ENCODE results near the gene NPBWR2. TPM values are rescaled to one million over a fixed set of nuclear protein-coding genes. Genes with fewer than 3 reads are reported as not detected.

The NPBWR2 gene
- total RNA-seq, 1 experiment from 2014 or later = not detected

GRCh38 chr20:64075556-64075955, 31.8 kb downstream of the NPBWR2 start:
- Mint-ChIP-seq H3K27me3 (ENCODE audit: low read depth) (peaks cover 6% of the 10 kb centered on the region), H3K27ac (no peak overlapping the region)
- CTCF ChIA-PET = interaction anchor here (0.6 to 0.9 kb wide), 3 partner anchors 8 to 134 kb away, joined by 3 read pairs; no protein-coding TSS in a partner anchor

GRCh38 chr20:64074963-64075362, 32.4 kb downstream of the NPBWR2 start:
- POLR2A ChIA-PET = no interaction called here

More at GRCh38 chr20:64075556-64075955, 31.8 kb downstream of the NPBWR2 start:
- no peak for ATAC-seq
- Mint-ChIP-seq H3K4me1 (peaks cover 9% of the 10 kb centered on the region), H3K9me3 (no peaks in the 10 kb centered on the region), H3K4me3 (no peak overlapping the region), H3K36me3 (no peaks in the 10 kb centered on the region)
- POLR2A ChIA-PET = no interaction called here
- no peak for DNase-seq (ENCODE audit: low spot score)
- no peak for TF ChIP-seq ZBTB21 (CRISPR knock-in tag; IDR thresholded peaks at IDR 0.05; ENCODE audit: borderline replicate concordance)
- no peak for TF ChIP-seq SMAD3 (CRISPR knock-in tag; IDR thresholded peaks at IDR 0.05; ENCODE audit: borderline replicate concordance)
- no peak for TF ChIP-seq CTCF (IDR thresholded peaks at IDR 0.05)
- no peak for TF ChIP-seq ZNF219 (CRISPR knock-in tag; IDR thresholded peaks at IDR 0.05; ENCODE audit: borderline replicate concordance)
- no peak for TF ChIP-seq JAZF1 (CRISPR knock-in tag; IDR thresholded peaks at IDR 0.05)

GRCh38 chr20:64074184-64074789, 33.1 kb downstream of the NPBWR2 start:
- POLR2A ChIA-PET = no interaction called here
- Mint-ChIP-seq H3K4me3 (no peak overlapping the region), H3K4me1 (peaks cover 9% of the 10 kb centered on the region), H3K9me3 (no peaks in the 10 kb centered on the region), H3K27ac (no peak overlapping the region), H3K36me3 (no peaks in the 10 kb centered on the region), H3K27me3 (ENCODE audit: low read depth) (no peaks in the 10 kb centered on the region; the same call in 1 of the 2 replicates)
- ATAC-seq (no peak), DNase-seq (ENCODE audit: low spot score) (no peak)
- CTCF ChIA-PET = interaction anchor here (0.9 to 1.2 kb wide), 2 partner anchors 28 to 46 kb away, joined by 3 to 4 read pairs; no protein-coding TSS in a partner anchor
- TF ChIP-seq TEAD1 (CRISPR knock-in tag; IDR thresholded peaks at IDR 0.05) = no peak
- no peak for TF ChIP-seq CTCF (IDR thresholded peaks at IDR 0.05)
- no peak for TF ChIP-seq ZNF512 (CRISPR knock-in tag; IDR thresholded peaks at IDR 0.05; ENCODE audit: borderline replicate concordance)
- no peak for TF ChIP-seq SMAD4 (CRISPR knock-in tag; IDR thresholded peaks at IDR 0.05)
- no peak for TF ChIP-seq CDX4 (CRISPR knock-in tag; IDR thresholded peaks at IDR 0.05; ENCODE audit: borderline replicate concordance)
- no peak for TF ChIP-seq ZNF281 (CRISPR knock-in tag; IDR thresholded peaks at IDR 0.05)
- TF ChIP-seq ZNF416 (CRISPR knock-in tag; IDR thresholded peaks at IDR 0.05) = no peak
- TF ChIP-seq ZNF532 (CRISPR knock-in tag; IDR thresholded peaks at IDR 0.05; ENCODE audit: borderline replicate concordance) = no peak

More at GRCh38 chr20:64074963-64075362, 32.4 kb downstream of the NPBWR2 start:
- H3K27me3 Mint-ChIP-seq (ENCODE audit: low read depth) = no peaks in the 10 kb centered on the region; the same call in 1 of the 2 replicates
- TF ChIP-seq IRF2 (CRISPR knock-in tag; IDR thresholded peaks at IDR 0.05; ENCODE audit: borderline replicate concordance, low read depth) (no peak), SMAD3 (CRISPR knock-in tag; IDR thresholded peaks at IDR 0.05; ENCODE audit: borderline replicate concordance) (no peak), TP53 (CRISPR knock-in tag; IDR thresholded peaks at IDR 0.05) (no peak), ZBTB21 (CRISPR knock-in tag; IDR thresholded peaks at IDR 0.05; ENCODE audit: borderline replicate concordance) (no peak), NFYB (CRISPR knock-in tag; conservative IDR thresholded peaks at IDR 0.05; ENCODE audit: low read depth) (no peak), ZNF416 (CRISPR knock-in tag; IDR thresholded peaks at IDR 0.05) (no peak), PRRX2 (CRISPR knock-in tag; IDR thresholded peaks at IDR 0.05) (no peak), MYBL2 (CRISPR knock-in tag; IDR thresholded peaks at IDR 0.05) (no peak), GABPB1 (CRISPR knock-in tag; IDR thresholded peaks at IDR 0.05) (no peak), HMGA2 (CRISPR knock-in tag; IDR thresholded peaks at IDR 0.05) (no peak), ATF1 (CRISPR knock-in tag; IDR thresholded peaks at IDR 0.05) (no peak), NR2C2 (CRISPR knock-in tag; IDR thresholded peaks at IDR 0.05) (no peak)
- no peak overlapping the region for H3K4me3 Mint-ChIP-seq
- no peak overlapping the region for H3K27ac Mint-ChIP-seq
- peaks cover 9% of the 10 kb centered on the region for H3K4me1 Mint-ChIP-seq
- no peak for ATAC-seq
- H3K9me3 Mint-ChIP-seq = no peaks in the 10 kb centered on the region
- CTCF ChIA-PET = interaction anchor here (0.7 to 0.9 kb wide), 2 partner anchors 9 to 45 kb away, joined by 3 read pairs; no protein-coding TSS in a partner anchor
- DNase-seq (ENCODE audit: low spot score) = no peak
- no peaks in the 10 kb centered on the region for H3K36me3 Mint-ChIP-seq

All from WTC11 (cell line).